Measurements from ENCODE around the gene MEAF6.

Gene MEAF6

GRCh38 chr1:37472281-37472680 is 42.3 kb downstream of the MEAF6 start:
- DNase-seq (ENCODE audit: extremely low read depth, low read depth) = no peak
- no peak for TF ChIP-seq CTCF (IDR thresholded peaks at IDR 0.05; ENCODE audit: low read depth, low read length, missing control alignments)
- no peak overlapping the region for H3K4me3 ChIP-seq (replicated peaks; ENCODE audit: low read depth, low read length)

DNA sequence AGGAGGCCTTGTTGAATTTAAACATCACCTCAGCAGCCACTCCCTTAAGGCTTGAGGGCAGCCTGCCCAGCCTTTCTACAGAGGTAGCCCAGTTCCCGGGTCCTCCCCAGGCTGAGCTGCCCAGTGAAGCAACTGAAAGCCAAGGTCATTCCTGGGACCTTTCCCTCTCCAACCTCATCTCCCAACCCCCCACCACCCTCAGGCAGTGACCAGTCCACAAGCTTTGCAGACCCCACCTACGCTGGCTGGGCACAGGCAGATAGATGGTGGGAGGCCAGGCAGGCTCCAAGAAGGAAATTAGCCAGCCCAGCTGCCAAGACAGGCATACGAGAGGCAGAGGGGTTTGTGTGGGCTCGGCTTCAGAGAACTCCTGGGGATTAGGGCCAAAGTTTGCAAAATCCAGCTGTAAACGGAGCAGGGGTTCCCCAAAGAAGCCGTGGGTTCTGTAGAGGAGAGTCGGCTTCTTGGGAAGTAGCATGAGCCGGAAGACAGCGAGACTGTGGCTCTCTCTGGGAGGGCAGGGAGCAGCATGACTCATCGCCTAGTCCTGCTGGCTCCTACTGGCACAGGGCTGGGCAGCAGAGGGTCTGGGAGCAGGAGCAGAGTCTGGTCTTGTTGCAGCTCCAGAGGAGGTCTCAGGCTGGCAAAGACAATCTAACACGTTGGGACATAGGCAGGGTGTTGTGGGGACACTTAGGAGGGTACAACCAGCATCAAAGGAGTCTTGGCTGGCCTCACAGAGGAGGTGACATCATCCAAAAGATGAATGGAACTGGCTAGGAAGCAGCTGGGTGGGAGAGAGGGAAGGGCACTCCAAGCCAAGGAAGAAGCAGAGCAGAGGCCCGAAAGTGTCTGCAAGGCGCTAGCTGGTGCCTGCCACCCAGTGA is 43.0 kb downstream of the MEAF6 start:
- no peak for TF ChIP-seq CTCF (IDR thresholded peaks at IDR 0.05; ENCODE audit: low read depth, low read length, missing control alignments)
- DNase-seq (ENCODE audit: extremely low read depth, low read depth) = no peak
- H3K4me3 ChIP-seq (replicated peaks; ENCODE audit: low read depth, low read length) = peak overlapping the region; percentile 23; the same call in 1 of the 2 replicates

GRCh38 chr1:37469386-37469785 is 45.2 kb downstream of the MEAF6 start:
- DNase-seq (ENCODE audit: extremely low read depth, low read depth) = no peak
- no peak overlapping the region for H3K4me3 ChIP-seq (replicated peaks; ENCODE audit: low read depth, low read length)
- TF ChIP-seq CTCF (IDR thresholded peaks at IDR 0.05; ENCODE audit: low read depth, low read length, missing control alignments) = no peak

GRCh38 chr1:37468037-37468436 is 46.5 kb downstream of the MEAF6 start:
- no peak overlapping the region for H3K4me3 ChIP-seq (replicated peaks; ENCODE audit: low read depth, low read length)
- no peak for DNase-seq (ENCODE audit: extremely low read depth, low read depth)
- TF ChIP-seq CTCF (IDR thresholded peaks at IDR 0.05; ENCODE audit: low read depth, low read length, missing control alignments) = no peak

GRCh38 chr1:37465593-37466517 is 48.7 kb downstream of the MEAF6 start:
- DNase-seq (ENCODE audit: extremely low read depth, low read depth) = no peak
- TF ChIP-seq CTCF (IDR thresholded peaks at IDR 0.05; ENCODE audit: low read depth, low read length, missing control alignments) = no peak
- H3K4me3 ChIP-seq (replicated peaks; ENCODE audit: low read depth, low read length) = no peak overlapping the region

- TF ChIP-seq CTCF (IDR thresholded peaks at IDR 0.05; ENCODE audit: low read depth, low read length, missing control alignments) = no peak
- H3K4me3 ChIP-seq (replicated peaks; ENCODE audit: low read depth, low read length) = no peak overlapping the region
- no peak for DNase-seq (ENCODE audit: extremely low read depth, low read depth)
Observed at GRCh38 chr1:37464443-37464842, 50.1 kb downstream of the MEAF6 start.
